ENCODE measurements around the gene CASP8AP2.

- TF ChIP-seq POLR2A (IDR thresholded peaks at IDR 0.05): no peak
- TF ChIP-seq, protein P1, sequence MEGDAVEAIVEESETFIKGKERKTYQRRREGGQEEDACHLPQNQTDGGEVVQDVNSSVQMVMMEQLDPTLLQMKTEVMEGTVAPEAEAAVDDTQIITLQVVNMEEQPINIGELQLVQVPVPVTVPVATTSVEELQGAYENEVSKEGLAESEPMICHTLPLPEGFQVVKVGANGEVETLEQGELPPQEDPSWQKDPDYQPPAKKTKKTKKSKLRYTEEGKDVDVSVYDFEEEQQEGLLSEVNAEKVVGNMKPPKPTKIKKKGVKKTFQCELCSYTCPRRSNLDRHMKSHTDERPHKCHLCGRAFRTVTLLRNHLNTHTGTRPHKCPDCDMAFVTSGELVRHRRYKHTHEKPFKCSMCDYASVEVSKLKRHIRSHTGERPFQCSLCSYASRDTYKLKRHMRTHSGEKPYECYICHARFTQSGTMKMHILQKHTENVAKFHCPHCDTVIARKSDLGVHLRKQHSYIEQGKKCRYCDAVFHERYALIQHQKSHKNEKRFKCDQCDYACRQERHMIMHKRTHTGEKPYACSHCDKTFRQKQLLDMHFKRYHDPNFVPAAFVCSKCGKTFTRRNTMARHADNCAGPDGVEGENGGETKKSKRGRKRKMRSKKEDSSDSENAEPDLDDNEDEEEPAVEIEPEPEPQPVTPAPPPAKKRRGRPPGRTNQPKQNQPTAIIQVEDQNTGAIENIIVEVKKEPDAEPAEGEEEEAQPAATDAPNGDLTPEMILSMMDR (IDR thresholded peaks at IDR 0.05): no peak
Observed at GRCh38 chr6:89887452-89888137, 57.9 kb downstream of the CASP8AP2 start.
